Measurements from ENCODE around the gene ADAMTS6. TPM values are rescaled to one million over a fixed set of nuclear protein-coding genes. Genes with fewer than 3 reads are reported as not detected.

ADAMTS6 gene
- total and polyA plus RNA-seq, 2 of the 13 experiments (the other 11 are each of a cell fraction or from before 2014, with no cell fraction given): 3.1 to 8.2 TPM

DNA sequence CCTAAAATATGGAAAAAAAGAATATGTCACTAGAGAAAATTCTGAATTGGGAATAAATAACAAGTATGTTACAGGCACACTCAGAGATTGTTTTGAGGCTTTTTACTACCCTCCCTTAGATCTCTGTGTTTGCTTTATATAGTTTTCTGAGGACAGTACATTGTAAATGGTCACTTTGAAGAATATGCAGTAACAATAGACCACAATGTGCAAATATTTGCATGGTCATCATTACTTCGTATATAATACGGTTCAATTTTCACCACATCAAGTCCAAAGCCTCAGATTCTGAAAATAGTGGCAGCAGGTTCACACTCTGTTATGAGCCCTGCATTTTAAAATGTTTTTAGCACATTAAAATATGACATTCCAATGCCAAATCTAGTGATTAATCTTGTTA is 238.6 kb downstream of the ADAMTS6 start:
- 0% methylated on average over 2 of the region's 2 CpGs for WGBS (ENCODE audit: low lambda C conversion rate)
- H3K4me1 ChIP-seq (ENCODE audit: insufficient read depth, low read length): peaks cover 15% of the 10 kb centered on the region
- FAIRE-seq: no peak
- no peaks in the 10 kb centered on the region for H4K20me1 ChIP-seq (ENCODE audit: insufficient read depth, low read length)
- peak; percentile 66 for ATAC-seq
- TF ChIP-seq TCF7 (IDR thresholded peaks at IDR 0.05; ENCODE audit: low read depth) (0 out of 2 replicates have a peak, but pooled peaks have one; percentile 36), SOX5 (CRISPR knock-in tag; IDR thresholded peaks at IDR 0.05; ENCODE audit: borderline replicate concordance) (peak; percentile 79), ZNF12 (CRISPR knock-in tag; IDR thresholded peaks at IDR 0.05) (no peak), SAFB2 (CRISPR knock-in tag; IDR thresholded peaks at IDR 0.05; ENCODE audit: borderline replicate concordance, low read depth) (no peak), ISX (CRISPR knock-in tag; conservative IDR thresholded peaks at IDR 0.05) (no peak), SOX13 (IDR thresholded peaks at IDR 0.05) (no peak), SOX13 (CRISPR knock-in tag; conservative IDR thresholded peaks at IDR 0.05 in 1 of 2, IDR thresholded peaks at IDR 0.05 in 1 of 2) (peak in 1 of 2 experiments; percentile 80; a peak in 2 of 4 replicates), ZNF335 (CRISPR knock-in tag; IDR thresholded peaks at IDR 0.05) (no peak), ZNF225 (CRISPR knock-in tag; IDR thresholded peaks at IDR 0.05) (no peak), MAFK (conservative IDR thresholded peaks at IDR 0.05 in 1 of 2, IDR thresholded peaks at IDR 0.05 in 1 of 2; ENCODE audit: low read length in 2 of 2) (peak; percentile 94 to 95), ZNF343 (CRISPR knock-in tag; IDR thresholded peaks at IDR 0.05) (no peak), NFE2L2 (IDR thresholded peaks at IDR 0.05; ENCODE audit: low read length) (0 out of 2 replicates have a peak, but pooled peaks have one; percentile 24), MAFF (IDR thresholded peaks at IDR 0.05; ENCODE audit: low read depth, low read length) (peak; percentile 92), SOX6 (IDR thresholded peaks at IDR 0.05) (no peak), SOX6 (CRISPR knock-in tag; IDR thresholded peaks at IDR 0.05) (peak; percentile 15; the same call in 1 of the 2 replicates)
- peak; percentile 54 for DNase-seq (ENCODE audit: low spot score)
- intact Hi-C loops (cut with micrococcal nuclease; ENCODE audit: unreplicated experiment) (no loop called here), in situ Hi-C loops (cut with HindIII; ENCODE audit: extremely low pct_ligation_motif_present, low pct_unique_long_range_greater_than_20kb) (no loop called here)
- no TSS peak for BruUV-seq (replicated peaks)
- H3K36me3 ChIP-seq (replicated peaks in 1 of 2; ENCODE audit: control insufficient read depth in 1 of 2, insufficient read depth in 2 of 2, low read length in 2 of 2): no peaks in the 10 kb centered on the region
- no peak overlapping the region for H3K4me3 ChIP-seq (replicated peaks in 1 of 3; ENCODE audit: insufficient read depth in 1 of 3, low read depth in 2 of 3, low read length in 3 of 3)
- ChIA-PET POLR2A (no interaction called here), CTCF (ENCODE audit: low intra/inter-chr PET ratio, low total read pairs) (no interaction called here)
- H3K79me2 ChIP-seq (ENCODE audit: insufficient read depth, low read length): no peaks in the 10 kb centered on the region
- no peak overlapping the region for H3K4me2 ChIP-seq (ENCODE audit: low read depth, low read length)
- no peaks in the 10 kb centered on the region for H3K27me3 ChIP-seq (ENCODE audit: control insufficient read depth in 1 of 2, insufficient read depth in 2 of 2, low read length in 2 of 2)
- no peak overlapping the region for H3K9ac ChIP-seq (ENCODE audit: insufficient read depth, low read depth, low read length)
- no peak overlapping the region for H2AFZ ChIP-seq (ENCODE audit: low read length)
- H3K9me3 ChIP-seq (ENCODE audit: low read length): no peaks in the 10 kb centered on the region
- no peak overlapping the region for H3K27ac ChIP-seq (ENCODE audit: extremely low read length, insufficient read depth, low read length)
